Prostate gland (tissue), 2 donors: Measurements from ENCODE around the gene ZBTB44. TPM values are rescaled to one million over a fixed set of nuclear protein-coding genes. Genes with fewer than 3 reads are reported as not detected.

Experiments
- DNase-seq: peaks from one replicate; pipeline ENCODE4 v3.0.0-alpha.2; 2019; ENCODE audit warnings: low spot score
- H3K27ac ChIP-seq, 2 donors: fragments of 200-600 bp; sonication (generic); 2 replicates each; pipeline ENCODE4 v1.5.1; 2017 to 2019
- H3K27me3 ChIP-seq: fragments of 200-600 bp; sonication (generic); replicated peaks from 2 replicates; pipeline ENCODE4 v1.5.1; 2019; ENCODE audit not compliant: insufficient read depth
- H3K36me3 ChIP-seq, 2 donors: fragments of 200-600 bp; sonication (generic); 1 replicate in 1 of 2; 2 replicates in 1 of 2; pipeline versions ENCODE4 v1.5.1 to v1.8.1; 2017 to 2019
- H3K4me1 ChIP-seq: fragments of 200-600 bp; sonication (generic); replicated peaks from 2 replicates; pipeline ENCODE4 v1.5.1; 2019
- H3K4me3 ChIP-seq, 2 donors: fragments of 200-600 bp; sonication (generic); 2 replicates each; pipeline ENCODE4 v1.5.1; 2017 to 2019
- H3K9me3 ChIP-seq: fragments of 200-600 bp; sonication (generic); 2 replicates; pipeline ENCODE4 v1.5.1; 2017
- CTCF ChIP-seq, 4 experiments: fragments of 200-600 bp in 2 of 4; fragments of 450-650 bp in 2 of 4; sonication (generic) in 2 of 4; IDR thresholded peaks; 1 replicate in 3 of 4; 2 replicates in 1 of 4; pipeline ENCODE4 v1.5.1; 2016 to 2019; ENCODE audit warnings: antibody characterized with exemption in 4 of 4, mild to moderate bottlenecking in 2 of 4, moderate library complexity in 2 of 4
- POLR2A ChIP-seq: fragments of 450-650 bp; IDR thresholded peaks from one replicate; pipeline ENCODE4 v1.6.1; 2016; ENCODE audit warnings: antibody characterized with exemption, mild to moderate bottlenecking
- POLR2AphosphoS5 ChIP-seq: sonication (generic); formaldehyde crosslinking; IDR thresholded peaks from one replicate; pipeline ENCODE4 v1.6.1; 2017; ENCODE audit warnings: antibody characterized with exemption
- WGBS: methylation state at CpG from one replicate; pipeline ENCODE4 v1.1.5; 2018; 5-methylcytosine and 5-hydroxymethylcytosine counted together
- intact Hi-C: fragments of 100-400 bp; cut with DNase I; formaldehyde crosslinking; loops from one replicate; pipeline ENCODE4 v1.14.2; 2022
- total RNA-seq, 2 donors: library from RNA; depleted of rRNA; stranded (reverse); fragments of >200 nt; gene quantifications; one replicate each; pipeline ENCODE4 v1.1.0, GENCODE V29; 2016

ZBTB44 gene
- total RNA-seq, 2 donors from 2014 or later = 35.9 to 80.3 TPM

- TF ChIP-seq CTCF (IDR thresholded peaks at IDR 0.05) = no peak
- TF ChIP-seq POLR2A = no peak
- no peak for TF ChIP-seq POLR2AphosphoS5
- Histone ChIP-seq H3K4me3 (peak overlapping the region; percentile 80 to 87), H3K27ac (peak overlapping the region; percentile 93 to 97), H3K27me3 (no peaks in the 10 kb centered on the region), H3K4me1 (no peaks in the 10 kb centered on the region), H3K36me3 (no peaks in the 10 kb centered on the region), H3K9me3 (no peaks in the 10 kb centered on the region)
- WGBS = under 1% methylated on average over 38 of the region's 68 CpGs
- intact Hi-C loops = loop anchor here (2.0 to 10.0 kb wide), 3 partner anchors 102 to 581 kb away; partner anchors contain the start of gene APLP2
- peak; percentile 61 for DNase-seq
These were observed 450 bp downstream of the ZBTB44 start for GRCh38 chr11:130314184-130314749.

- TF ChIP-seq CTCF (IDR thresholded peaks at IDR 0.05) = no peak
- no peak for TF ChIP-seq POLR2A
- no peak for TF ChIP-seq POLR2AphosphoS5
- 2% methylated on average over 21 of the region's 21 CpGs for WGBS
- H3K36me3 ChIP-seq = no peaks in the 10 kb centered on the region
- no peaks in the 10 kb centered on the region for H3K27me3 ChIP-seq
- H3K4me3 ChIP-seq = peak overlapping the region; percentile 80 to 87
- H3K4me1 ChIP-seq = no peaks in the 10 kb centered on the region
- intact Hi-C loops = loop anchor here (2.0 to 10.0 kb wide), 3 partner anchors 101 to 581 kb away; partner anchors contain the start of gene APLP2
- no peaks in the 10 kb centered on the region for H3K9me3 ChIP-seq
- DNase-seq = no peak
- peak overlapping the region; percentile 93 to 97 for H3K27ac ChIP-seq
These were observed 1.1 kb downstream of the ZBTB44 start for GRCh38 chr11:130313383-130314183.

- no peaks in the 10 kb centered on the region for H3K4me1 ChIP-seq
- no peak for DNase-seq
- no peaks in the 10 kb centered on the region for H3K36me3 ChIP-seq
- H3K27ac ChIP-seq = no peak overlapping the region
- TF ChIP-seq POLR2AphosphoS5 (no peak), CTCF (IDR thresholded peaks at IDR 0.05) (no peak), POLR2A (no peak)
- no peak overlapping the region for H3K4me3 ChIP-seq
- H3K9me3 ChIP-seq = no peaks in the 10 kb centered on the region
- no peaks in the 10 kb centered on the region for H3K27me3 ChIP-seq
- intact Hi-C loops = loop anchor here (5.0 to 10.0 kb wide), 2 partner anchors 100 to 583 kb away; no protein-coding TSS in a partner anchor
These were observed 2.7 kb downstream of the ZBTB44 start for GRCh38 chr11:130312046-130312445.

- intact Hi-C loops = loop anchor here (5.0 to 10.0 kb wide), 2 partner anchors 98 to 584 kb away; no protein-coding TSS in a partner anchor
- Histone ChIP-seq H3K27ac (no peak overlapping the region), H3K4me1 (no peaks in the 10 kb centered on the region), H3K27me3 (no peaks in the 10 kb centered on the region), H3K9me3 (no peaks in the 10 kb centered on the region), H3K36me3 (no peaks in the 10 kb centered on the region), H3K4me3 (no peak overlapping the region)
- 85% methylated on average over 4 of the region's 4 CpGs for WGBS
- DNase-seq = no peak
- TF ChIP-seq POLR2AphosphoS5 (no peak), CTCF (IDR thresholded peaks at IDR 0.05) (no peak), POLR2A (no peak)
These were observed 4.1 kb downstream of the ZBTB44 start for GRCh38 chr11:130310622-130311021.
